Esophagus squamous epithelium (tissue), 4 donors: ENCODE results near the gene TAF1.

Source experiments
- POLR2A ChIP-seq, 4 donors: fragments of 450-650 bp; IDR thresholded peaks; one replicate each; pipeline ENCODE4 v1.6.1; 2017; ENCODE audit warnings: antibody characterized with exemption in 4 of 4, mild to moderate bottlenecking in 4 of 4, moderate library complexity in 3 of 4
- TF ChIP-seq, protein P1 (sequence below), 6 experiments: fragments of 450-650 bp in 4 of 6; fragments of 200-600 bp in 2 of 6; sonication (generic) in 2 of 6; IDR thresholded peaks; one replicate each; pipeline ENCODE4 v1.5.1; 2016 to 2019; ENCODE audit warnings: antibody characterized with exemption in 6 of 6, mild to moderate bottlenecking in 4 of 6, moderate library complexity in 4 of 6

DNA sequence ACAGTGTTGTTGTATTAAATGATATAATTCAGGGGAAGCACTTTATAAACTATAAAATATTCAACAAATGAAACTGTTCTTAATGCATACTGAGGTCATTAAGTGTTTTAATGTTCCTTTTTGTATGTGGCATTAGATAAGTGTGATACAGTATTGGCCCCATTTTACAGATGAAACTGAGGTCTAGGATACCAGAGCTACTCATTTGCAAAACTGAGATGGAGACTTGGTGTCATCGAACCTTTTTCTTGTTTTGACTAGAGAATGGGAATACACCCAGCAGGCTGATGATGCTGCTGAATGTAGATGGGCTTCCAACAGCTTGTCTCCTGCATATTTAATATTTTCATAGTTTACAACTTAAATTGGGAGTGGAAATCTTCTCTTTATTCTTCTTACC, 34.6 kb downstream of the TAF1 start:
- TF ChIP-seq, protein P1, sequence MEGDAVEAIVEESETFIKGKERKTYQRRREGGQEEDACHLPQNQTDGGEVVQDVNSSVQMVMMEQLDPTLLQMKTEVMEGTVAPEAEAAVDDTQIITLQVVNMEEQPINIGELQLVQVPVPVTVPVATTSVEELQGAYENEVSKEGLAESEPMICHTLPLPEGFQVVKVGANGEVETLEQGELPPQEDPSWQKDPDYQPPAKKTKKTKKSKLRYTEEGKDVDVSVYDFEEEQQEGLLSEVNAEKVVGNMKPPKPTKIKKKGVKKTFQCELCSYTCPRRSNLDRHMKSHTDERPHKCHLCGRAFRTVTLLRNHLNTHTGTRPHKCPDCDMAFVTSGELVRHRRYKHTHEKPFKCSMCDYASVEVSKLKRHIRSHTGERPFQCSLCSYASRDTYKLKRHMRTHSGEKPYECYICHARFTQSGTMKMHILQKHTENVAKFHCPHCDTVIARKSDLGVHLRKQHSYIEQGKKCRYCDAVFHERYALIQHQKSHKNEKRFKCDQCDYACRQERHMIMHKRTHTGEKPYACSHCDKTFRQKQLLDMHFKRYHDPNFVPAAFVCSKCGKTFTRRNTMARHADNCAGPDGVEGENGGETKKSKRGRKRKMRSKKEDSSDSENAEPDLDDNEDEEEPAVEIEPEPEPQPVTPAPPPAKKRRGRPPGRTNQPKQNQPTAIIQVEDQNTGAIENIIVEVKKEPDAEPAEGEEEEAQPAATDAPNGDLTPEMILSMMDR (IDR thresholded peaks at IDR 0.05) = no peak
- TF ChIP-seq POLR2A (IDR thresholded peaks at IDR 0.05) = no peak
